GM23248 (cell line): Measurements from ENCODE around the gene LPAR1. TPM values are rescaled to one million over a fixed set of nuclear protein-coding genes. Genes with fewer than 3 reads are reported as not detected.
A peak's percentile ranks its signal among the peaks of the same experiment; 100 is the strongest.
"Not testable (repeated sequence)": the region's sequence is repeated elsewhere in the genome, so short reads cannot be mapped to it uniquely, and the experiment has no call there.

Source experiments
- DNase-seq: peaks from one replicate; pipeline ENCODE4 v3.0.0-alpha.2; 2015
- H2AFZ ChIP-seq: fragments of 200-600 bp; sonication (generic); 2 replicates; pipeline ENCODE4 v1.6.1; 2016; ENCODE audit warnings: antibody characterized with exemption
- H3F3A ChIP-seq: fragments of 200-600 bp; sonication (generic); 2 replicates; pipeline ENCODE4 v1.6.1; 2016; ENCODE audit warnings: mild to moderate bottlenecking, antibody characterized with exemption, mixed run types; ENCODE audit not compliant: insufficient read depth
- H3K27ac ChIP-seq: fragments of 200-600 bp; sonication (generic); 2 replicates; pipeline ENCODE4 v1.5.1; 2016; ENCODE audit warnings: mild to moderate bottlenecking
- H3K27me3 ChIP-seq: fragments of 200-600 bp; sonication (generic); replicated peaks from 2 replicates; pipeline ENCODE4 v1.6.1; 2016; ENCODE audit warnings: mild to moderate bottlenecking; ENCODE audit not compliant: insufficient read depth
- H3K36me3 ChIP-seq: fragments of 200-600 bp; sonication (generic); 2 replicates; pipeline ENCODE4 v1.6.1; 2016; ENCODE audit warnings: low read depth, mild to moderate bottlenecking
- H3K4me1 ChIP-seq: fragments of 200-600 bp; sonication (generic); 2 replicates; pipeline ENCODE4 v1.6.1; 2016; ENCODE audit warnings: mild to moderate bottlenecking; ENCODE audit not compliant: insufficient read depth
- H3K4me2 ChIP-seq: fragments of 200-600 bp; sonication (generic); one replicate; pipeline ENCODE4 v1.6.1; 2016; ENCODE audit warnings: mild to moderate bottlenecking; ENCODE audit not compliant: unreplicated experiment
- H3K4me3 ChIP-seq: fragments of 200-600 bp; sonication (generic); 2 replicates; pipeline ENCODE4 v1.5.1; 2016; ENCODE audit warnings: mild to moderate bottlenecking
- H3K79me2 ChIP-seq: fragments of 200-600 bp; sonication (generic); 2 replicates; pipeline ENCODE4 v1.6.1; 2016; ENCODE audit warnings: mild to moderate bottlenecking; ENCODE audit not compliant: insufficient read depth
- H3K9ac ChIP-seq: fragments of 200-600 bp; sonication (generic); 2 replicates; pipeline ENCODE4 v1.6.1; 2016; ENCODE audit warnings: mild to moderate bottlenecking
- H3K9me2 ChIP-seq: fragments of 200-600 bp; sonication (generic); 2 replicates; pipeline ENCODE4 v1.6.1; 2016; ENCODE audit warnings: mixed run types, mild to moderate bottlenecking, moderate library complexity; ENCODE audit not compliant: insufficient read depth
- H3K9me3 ChIP-seq: fragments of 200-600 bp; sonication (generic); one replicate; pipeline ENCODE4 v1.6.1; 2017; ENCODE audit warnings: low read depth
- H4K20me1 ChIP-seq: fragments of 200-600 bp; sonication (generic); 2 replicates; pipeline ENCODE4 v1.6.0; 2016; ENCODE audit not compliant: insufficient read depth
- EZH2 ChIP-seq: fragments of 200-600 bp; sonication (generic); IDR thresholded peaks from 2 replicates; pipeline ENCODE4 v1.6.1; 2018; ENCODE audit warnings: antibody characterized with exemption, mild to moderate bottlenecking; ENCODE audit not compliant: insufficient read depth, poor library complexity, severe bottlenecking
- EZH2phosphoT487 ChIP-seq: fragments of 200-600 bp; sonication (generic); IDR thresholded peaks from 2 replicates; pipeline ENCODE4 v1.6.1; 2018; ENCODE audit warnings: antibody characterized with exemption, moderate library complexity, mild to moderate bottlenecking, low read depth; ENCODE audit not compliant: insufficient read depth
- WGBS, 2 experiments: methylation state at CpG; one replicate each; pipeline ENCODE4 v1.1.6; 2015 to 2017; ENCODE audit warnings: low lambda C conversion rate in 2 of 2, low coverage in 1 of 2; ENCODE audit errors: missing lambda C conversion rate in 2 of 2; 5-methylcytosine and 5-hydroxymethylcytosine counted together
- in situ Hi-C: fragments of 300-500 bp; cut with MboI; formaldehyde crosslinking; loops from 2 replicates; pipeline ENCODE4 v1.15.0; 2020
- polyA plus RNA-seq: library from polyadenylated mRNA; unstranded; fragments of >200 nt; fragmentation: Nextera tagmentation; extraction: Ambion mirVana; gene quantifications from 2 replicates; pipeline ENCODE4 v1.2.1, GENCODE V29; 2016
- total RNA-seq: library from RNA; depleted of rRNA; stranded (reverse); fragments of >200 nt; shearing (Covaris generic); gene quantifications from 2 replicates; pipeline ENCODE4 v1.2.3, GENCODE V29; 2014

LPAR1 gene
- total and polyA plus RNA-seq, 2 experiments from 2014 or later = 40.1 to 90.8 TPM

- in situ Hi-C loops = loop anchor here (10.0 kb wide), 1 partner anchor 238 kb away; no protein-coding TSS in a partner anchor
Measured at GRCh38 chr9:111056538-111056937, 18.3 kb upstream of the LPAR1 start.

DNA sequence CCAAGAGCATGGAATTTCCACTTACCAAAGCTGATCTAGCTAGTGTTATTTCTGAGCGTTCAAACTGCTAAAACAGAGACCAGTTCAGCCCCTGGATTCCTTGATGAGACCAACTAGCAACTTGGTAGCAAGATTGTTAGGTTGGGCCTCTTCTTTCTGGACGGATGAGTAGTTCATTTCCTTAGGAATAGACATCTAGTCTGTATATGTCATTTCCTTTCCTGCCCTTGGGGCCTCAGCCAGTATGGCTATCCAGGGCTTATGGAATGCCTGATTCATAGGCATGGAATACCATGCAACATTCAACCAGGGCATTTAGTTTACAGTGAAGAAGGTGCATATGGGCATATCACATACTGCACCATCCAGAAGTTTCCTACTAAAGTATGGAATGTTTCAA lies 14.5 kb upstream of the LPAR1 start:
- Histone ChIP-seq H3K79me2 (no peaks in the 10 kb centered on the region), H4K20me1 (no peaks in the 10 kb centered on the region), H3K9me3 (no peaks in the 10 kb centered on the region), H2AFZ (peak overlapping the region; percentile 64; the same call in 1 of the 2 replicates), H3K36me3 (no peaks in the 10 kb centered on the region), H3K9ac (no peak overlapping the region), H3K4me1 (peaks cover 34% of the 10 kb centered on the region), H3K27ac (peak overlapping the region; percentile 59), H3K4me3 (no peak overlapping the region), H3F3A (0 out of 2 replicates have a peak, but pooled peaks cover 22% of the 10 kb centered on the region), H3K9me2 (no peaks in the 10 kb centered on the region), H3K4me2 (peak overlapping the region; percentile 49), H3K27me3 (no peaks in the 10 kb centered on the region)
- TF ChIP-seq EZH2phosphoT487 (no peak), EZH2 (no peak)
- in situ Hi-C loops = loop anchor here (10.0 kb wide), 1 partner anchor 242 kb away; no protein-coding TSS in a partner anchor
- DNase-seq = peak; percentile 79
- WGBS, 2 experiments = 51 to 69% methylated on average over 2 of the region's 2 CpGs

More at GRCh38 chr9:111056538-111056937, 18.3 kb upstream of the LPAR1 start:
- Histone ChIP-seq H4K20me1 (no peaks in the 10 kb centered on the region), H3K9ac (no peak overlapping the region), H3K79me2 (no peaks in the 10 kb centered on the region), H3K4me1 (peaks cover 22% of the 10 kb centered on the region), H3K4me2 (peak overlapping the region; percentile 59), H3K27me3 (no peaks in the 10 kb centered on the region), H3F3A (0 out of 2 replicates have a peak, but pooled peaks cover 13% of the 10 kb centered on the region), H3K4me3 (0 out of 2 replicates have a peak overlapping the region, but pooled peaks have one; percentile 10), H3K9me2 (no peaks in the 10 kb centered on the region), H3K27ac (no peak overlapping the region), H3K9me3 (no peaks in the 10 kb centered on the region), H3K36me3 (no peaks in the 10 kb centered on the region), H2AFZ (peak overlapping the region; percentile 36; the same call in 1 of the 2 replicates)
- 18 to 25% methylated on average over 3 of the region's 3 CpGs for WGBS, 2 experiments
- peak; percentile 39 for DNase-seq
- TF ChIP-seq EZH2 = no peak
- no peak for TF ChIP-seq EZH2phosphoT487

- Histone ChIP-seq H4K20me1 (no peaks in the 10 kb centered on the region), H3F3A (0 out of 2 replicates have a peak, but pooled peaks cover 22% of the 10 kb centered on the region), H3K27me3 (no peaks in the 10 kb centered on the region), H3K36me3 (no peaks in the 10 kb centered on the region), H3K4me3 (no peak overlapping the region), H3K9me2 (no peaks in the 10 kb centered on the region), H3K79me2 (no peaks in the 10 kb centered on the region), H3K9me3 (no peaks in the 10 kb centered on the region), H2AFZ (peak overlapping the region; percentile 25; the same call in 1 of the 2 replicates), H3K9ac (no peak overlapping the region), H3K4me2 (no peak overlapping the region), H3K4me1 (peaks cover 26% of the 10 kb centered on the region), H3K27ac (no peak overlapping the region)
- DNase-seq = no peak
- in situ Hi-C loops = loop anchor here (10.0 kb wide), 1 partner anchor 243 kb away; no protein-coding TSS in a partner anchor
- no peak for TF ChIP-seq EZH2phosphoT487
- no peak for TF ChIP-seq EZH2
- 59 to 60% methylated on average over 3 of the region's 3 CpGs for WGBS, 2 experiments
Measured at GRCh38 chr9:111051400-111051799, 13.1 kb upstream of the LPAR1 start.

GRCh38 chr9:111050819-111051218 lies 12.5 kb upstream of the LPAR1 start:
- H2AFZ ChIP-seq = no peak overlapping the region

DNA sequence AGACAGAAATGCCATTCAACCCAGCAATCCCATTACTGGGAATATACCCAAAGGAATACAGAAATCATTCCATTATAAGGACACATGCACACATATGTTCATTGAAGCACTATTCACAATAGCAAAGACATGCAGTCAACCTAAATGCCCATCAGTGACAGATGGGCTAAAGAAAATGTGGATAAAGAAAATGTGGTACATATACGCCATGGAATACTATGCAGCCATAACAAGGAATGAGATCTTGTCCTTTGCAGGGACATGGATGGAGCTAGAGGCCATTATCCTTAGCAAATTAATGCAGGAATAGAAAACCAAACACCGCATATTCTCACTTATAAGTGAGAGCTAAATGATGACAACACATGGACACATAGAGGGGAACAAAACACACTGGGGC lies 9.0 kb upstream of the LPAR1 start:
- Histone ChIP-seq H3F3A (0 out of 2 replicates have a peak, but pooled peaks cover 15% of the 10 kb centered on the region), H3K4me1 (peaks cover 15% of the 10 kb centered on the region)
- H3K27ac ChIP-seq, H4K20me1 ChIP-seq, H3K36me3 ChIP-seq, in situ Hi-C loops, H3K9ac ChIP-seq, H3K4me2 ChIP-seq, H3K4me3 ChIP-seq, DNase-seq, H3K9me2 ChIP-seq, H3K9me3 ChIP-seq, H2AFZ ChIP-seq, H3K27me3 ChIP-seq, H3K79me2 ChIP-seq: not testable (repeated sequence)
- WGBS, 2 experiments = 93% methylated on average over 2 of the region's 2 CpGs

More at GRCh38 chr9:111050819-111051218, 12.5 kb upstream of the LPAR1 start:
- in situ Hi-C loops = loop anchor here (10.0 kb wide), 1 partner anchor 244 kb away; no protein-coding TSS in a partner anchor
- Histone ChIP-seq H3K9me2 (no peaks in the 10 kb centered on the region), H3K79me2 (no peaks in the 10 kb centered on the region), H3F3A (0 out of 2 replicates have a peak, but pooled peaks cover 22% of the 10 kb centered on the region), H3K27me3 (no peaks in the 10 kb centered on the region), H3K9me3 (no peaks in the 10 kb centered on the region), H3K4me1 (peaks cover 24% of the 10 kb centered on the region), H3K4me3 (no peak overlapping the region), H3K4me2 (no peak overlapping the region), H4K20me1 (no peaks in the 10 kb centered on the region), H3K36me3 (no peaks in the 10 kb centered on the region), H3K9ac (no peak overlapping the region), H3K27ac (no peak overlapping the region)
- TF ChIP-seq EZH2phosphoT487 = no peak
- no peak for TF ChIP-seq EZH2
- peak; percentile 36 for DNase-seq
